COLO829 (cell line): Measurements from ENCODE around the gene MFF.

Experiments used
- DNase-seq: peaks from one replicate; pipeline ENCODE4 v3.0.0; 2012; ENCODE audit warnings: low spot score

Gene MFF

DNA sequence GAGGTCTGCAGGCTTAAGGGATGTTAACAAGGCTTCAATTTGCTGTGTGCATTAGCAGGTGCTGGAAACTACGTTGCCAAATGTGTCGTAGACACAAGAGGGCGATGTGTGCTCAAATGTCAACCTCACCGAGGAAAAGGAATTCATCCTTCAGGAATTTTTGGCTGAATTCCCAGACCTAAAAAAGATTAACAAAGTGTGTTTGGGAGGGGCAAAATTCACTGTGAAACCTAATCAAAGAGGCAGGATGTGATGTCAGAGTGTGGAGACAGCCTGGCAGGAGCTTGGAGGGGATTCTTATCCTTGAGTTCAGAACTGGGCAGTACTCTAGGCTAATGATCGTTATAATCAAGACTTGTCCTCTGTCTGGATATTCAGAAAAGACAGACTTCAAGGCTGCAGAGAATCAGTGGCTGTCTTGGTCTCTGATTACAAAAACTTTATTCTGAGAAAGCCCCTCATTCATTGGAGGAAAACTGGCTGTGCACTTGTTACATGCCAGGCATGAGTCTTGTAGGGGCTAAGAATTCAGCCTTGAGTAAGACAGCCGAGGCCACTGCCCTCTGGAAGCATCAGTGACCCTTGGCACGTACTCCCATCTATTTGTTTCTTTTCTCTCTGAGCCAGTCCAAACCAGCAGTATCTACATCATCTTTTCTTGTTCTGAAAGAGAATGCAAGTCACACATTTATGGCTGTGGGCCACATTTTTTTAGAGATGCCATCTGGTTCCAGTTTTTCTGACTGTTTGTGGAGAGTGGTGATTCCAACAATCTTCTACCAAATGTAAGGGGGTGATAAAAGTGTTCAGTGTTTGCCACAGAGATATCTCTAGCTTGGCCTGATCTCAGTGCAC is 81.4 kb downstream of the MFF start:
- peak; percentile 98 for DNase-seq
